Activated CD4-positive, alpha-beta T cell treated with anti-CD3 and anti-CD28 coated beads, Interleukin-2, amount 50 U/mL, for 16 hours (primary cell): ENCODE results near the gene DNAJC11.
"Not testable (repeated sequence)": the region's sequence is repeated elsewhere in the genome, so short reads cannot be mapped to it uniquely, and the experiment has no call there.

Experiments used
- DNase-seq: peaks from one replicate; pipeline ENCODE4 v3.0.0-alpha.2; 2020

The DNAJC11 gene

DNA sequence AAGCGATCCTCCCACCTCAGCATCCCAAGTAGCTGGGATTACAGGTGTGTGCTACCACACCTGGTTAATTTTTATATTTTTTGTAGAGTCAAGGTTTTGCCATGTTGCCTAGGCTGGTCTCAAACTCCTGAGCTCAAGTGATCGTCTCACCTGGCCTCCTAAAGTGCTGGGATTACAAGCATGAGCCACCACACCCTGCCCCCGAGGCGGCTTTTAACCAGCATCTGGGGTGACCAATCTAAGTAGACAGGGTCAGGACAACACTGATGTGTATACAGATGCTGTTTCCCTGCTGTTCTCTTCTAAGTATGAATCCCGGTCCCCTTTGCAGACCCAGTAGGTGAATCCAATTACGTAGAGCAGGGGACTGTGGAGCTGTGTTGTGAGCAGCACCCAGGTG, 53.1 kb downstream of the DNAJC11 start:
- no peak for DNase-seq

DNA sequence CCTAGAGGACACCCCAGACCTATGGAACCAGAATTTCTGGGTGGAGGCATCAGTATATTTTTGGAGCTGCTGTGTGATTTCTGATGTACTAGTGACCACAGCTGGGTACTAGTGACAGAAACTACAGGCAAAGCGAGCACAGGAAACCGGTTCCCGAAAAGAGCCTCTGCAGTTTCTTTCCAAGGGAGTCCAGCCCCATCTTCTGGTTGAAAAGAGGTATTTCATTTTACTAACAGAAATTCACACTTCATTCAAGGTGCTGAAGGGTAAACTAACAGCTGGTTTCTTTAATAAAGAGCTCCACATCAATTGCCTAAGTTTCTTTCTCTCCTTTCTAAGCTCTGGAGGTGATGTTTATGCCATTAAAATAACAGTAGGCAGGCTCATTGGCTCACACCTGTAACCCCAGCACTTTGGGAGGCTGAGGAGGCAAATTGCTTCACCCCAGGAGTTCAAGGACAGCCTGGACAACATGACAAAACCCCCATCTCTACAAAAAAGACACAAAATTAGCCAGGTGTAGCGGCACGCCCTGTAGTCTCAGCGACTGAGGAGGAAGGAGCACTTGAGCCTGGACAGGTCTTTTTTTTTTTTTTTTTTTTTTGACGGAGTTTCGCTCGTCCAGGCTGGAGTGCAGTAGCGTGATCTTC, 55.0 kb downstream of the DNAJC11 start:
- peak; percentile 45 for DNase-seq

DNA sequence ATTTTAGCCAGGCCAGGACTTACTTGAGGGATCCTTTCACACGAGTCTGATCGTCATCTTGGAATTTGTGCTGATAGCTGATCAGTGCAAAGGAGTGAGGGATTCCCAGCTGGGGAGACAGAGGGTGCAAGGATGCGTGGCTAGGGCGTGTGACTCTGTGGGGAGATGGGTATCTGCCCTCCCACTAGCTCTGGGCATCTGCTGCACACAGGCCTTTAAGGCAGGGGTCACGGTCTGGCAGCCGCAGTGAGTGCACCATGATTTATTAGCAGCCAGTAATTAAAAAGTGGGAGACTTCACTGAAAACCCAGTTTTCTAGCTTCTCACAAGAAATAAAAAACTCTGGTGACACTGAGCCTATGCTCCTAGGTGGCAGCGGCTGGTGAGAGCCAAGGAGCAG, 56.6 kb downstream of the DNAJC11 start:
- no peak for DNase-seq

DNA sequence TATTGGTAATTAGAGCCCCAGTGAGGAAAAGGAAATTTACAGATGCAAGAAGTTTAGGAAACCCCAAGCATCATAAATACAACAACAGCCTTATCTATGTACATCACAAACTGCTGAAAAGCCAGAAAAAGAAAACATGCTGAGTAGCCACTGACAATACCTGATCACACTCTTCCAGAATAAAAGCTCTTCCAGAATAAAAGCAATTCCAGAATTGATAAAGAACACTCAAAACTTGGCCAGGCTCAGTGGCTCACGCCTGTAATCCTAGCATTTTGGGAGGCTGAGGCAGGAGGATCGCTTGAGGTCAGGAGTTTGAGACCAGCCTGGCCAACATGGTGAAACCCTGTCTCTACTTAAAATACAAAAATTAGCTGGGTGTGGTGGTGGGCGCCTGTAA, 60.7 kb downstream of the DNAJC11 start:
- DNase-seq, result not testable (repeated sequence)

- DNase-seq, result no peak
These were observed 63.4 kb downstream of the DNAJC11 start for GRCh38 chr1:6638226-6638625.

GRCh38 chr1:6637770-6638169, 63.8 kb downstream of the DNAJC11 start:
- no peak for DNase-seq

- not testable (repeated sequence) for DNase-seq
These were observed 64.8 kb downstream of the DNAJC11 start for GRCh38 chr1:6636778-6637177.

DNA sequence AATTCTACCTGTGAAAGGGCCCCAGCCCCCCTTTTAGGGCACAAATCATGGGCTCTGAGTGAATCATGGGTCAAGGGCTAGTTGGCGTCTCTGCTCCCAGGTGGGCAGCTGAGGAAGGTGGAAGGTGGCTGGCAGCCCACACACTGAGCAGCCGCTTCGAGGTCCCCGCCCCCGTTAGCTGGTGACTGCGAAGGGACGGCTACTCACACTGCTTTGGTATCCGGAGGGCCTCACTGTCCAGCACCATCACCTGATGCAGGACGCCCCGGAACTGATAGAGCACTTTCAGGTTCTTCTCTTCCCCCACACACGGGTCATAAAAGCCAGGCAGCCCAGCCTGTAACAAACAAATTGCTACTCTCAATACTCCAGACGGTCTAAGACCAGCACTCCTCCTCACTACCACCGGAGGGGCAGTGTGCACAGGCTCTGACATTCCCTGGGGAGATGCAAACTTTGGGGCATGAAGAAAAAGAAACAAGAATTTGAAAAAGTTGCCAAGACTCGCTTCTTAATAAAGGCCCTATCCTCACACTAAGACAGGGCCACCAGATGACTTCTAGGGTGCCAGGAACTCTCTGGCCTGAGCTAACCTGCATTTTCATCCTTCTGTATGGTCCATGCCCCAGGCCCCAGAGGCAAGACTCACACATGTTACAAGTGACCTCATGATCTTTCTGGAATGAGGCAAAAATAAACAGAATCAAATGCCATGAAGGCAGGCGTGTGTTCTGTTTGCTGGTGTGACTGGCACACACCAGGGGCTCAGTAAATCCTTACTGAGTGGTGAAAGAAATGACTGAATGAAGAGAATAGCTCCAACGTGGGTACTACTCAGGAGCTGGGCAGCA, 65.5 kb downstream of the DNAJC11 start:
- DNase-seq, result no peak

DNA sequence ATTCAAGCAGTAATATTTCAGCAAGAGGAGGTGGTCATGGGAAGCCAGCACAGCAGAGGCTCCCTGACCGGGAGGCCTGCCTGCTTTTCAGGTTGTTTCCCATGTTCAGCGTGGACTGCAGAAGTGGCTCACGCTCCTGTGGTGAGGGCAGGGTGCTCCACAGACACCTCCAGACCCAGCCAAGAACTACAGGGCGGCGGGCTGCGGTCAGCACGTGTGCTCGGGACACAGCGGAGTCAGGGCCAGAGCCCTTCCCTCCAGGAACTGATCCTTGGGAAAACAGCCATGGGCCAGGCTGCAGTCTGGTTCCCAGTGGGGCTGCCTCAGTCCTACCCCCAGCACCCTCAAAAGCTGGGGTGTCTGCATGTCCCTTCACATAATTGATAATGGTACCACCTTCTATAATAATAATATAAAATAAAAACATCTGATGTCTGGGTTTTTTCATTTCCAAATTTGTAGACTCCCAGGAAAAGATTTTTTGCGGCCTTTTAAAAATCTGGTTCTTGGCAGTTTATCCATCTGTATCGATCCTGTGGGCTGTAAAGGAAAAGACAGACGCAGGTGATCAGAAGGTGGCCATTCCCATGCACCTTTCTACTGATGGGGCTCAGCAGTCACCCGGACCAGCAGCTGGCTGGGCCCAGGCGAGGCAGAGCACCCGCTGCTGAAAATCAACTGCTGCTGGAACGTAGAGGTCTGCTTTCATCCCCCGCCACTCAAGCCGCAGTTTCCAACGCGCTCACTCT, 66.3 kb downstream of the DNAJC11 start:
- no peak for DNase-seq

- peak; percentile 29 for DNase-seq
These were observed 67.1 kb downstream of the DNAJC11 start for GRCh38 chr1:6634371-6635052.

DNA sequence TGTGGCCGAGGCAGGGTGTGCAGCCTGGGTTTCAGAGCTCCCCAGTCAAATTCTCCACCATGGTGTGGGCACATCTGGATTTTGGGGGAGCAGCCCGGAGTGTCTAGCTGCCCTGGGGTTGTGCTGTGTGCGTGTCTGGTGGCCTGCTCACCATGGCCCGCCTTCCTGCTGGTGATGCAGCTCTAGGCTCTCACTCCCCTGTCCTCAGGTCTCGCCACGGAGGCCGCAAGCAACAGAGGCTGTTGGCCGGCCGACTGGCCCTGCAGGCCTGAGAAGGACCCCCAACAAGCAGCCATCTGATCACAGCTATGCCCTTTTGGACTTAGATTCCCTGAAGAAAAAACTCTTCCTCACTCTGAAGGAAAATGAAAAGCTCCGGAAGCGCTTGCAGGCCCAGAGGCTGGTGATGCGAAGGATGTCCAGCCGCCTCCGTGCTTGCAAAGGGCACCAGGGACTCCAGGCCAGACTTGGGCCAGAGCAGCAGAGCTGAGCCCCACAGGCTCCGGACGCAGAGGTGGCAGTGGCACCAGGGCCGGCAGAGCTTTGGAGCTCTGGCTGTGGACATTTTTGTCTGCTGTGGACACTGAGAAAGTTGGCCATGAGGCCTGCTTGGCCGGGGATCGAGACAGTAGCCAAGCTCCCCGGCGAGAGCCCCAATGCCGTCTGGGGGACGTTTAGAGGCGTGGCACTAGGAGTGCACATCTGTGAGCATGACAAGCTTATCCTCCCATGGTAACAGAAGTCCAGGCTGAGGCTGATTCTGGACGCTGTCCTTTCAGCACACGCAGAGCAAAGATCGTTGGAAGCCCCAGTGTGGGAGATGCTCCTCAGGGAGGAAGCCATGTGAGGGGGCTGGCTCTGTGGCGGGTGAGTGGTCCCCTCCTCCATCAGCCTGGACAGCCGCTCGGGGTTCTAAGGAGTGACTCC, 68.8 kb downstream of the DNAJC11 start:
- no peak for DNase-seq

DNA sequence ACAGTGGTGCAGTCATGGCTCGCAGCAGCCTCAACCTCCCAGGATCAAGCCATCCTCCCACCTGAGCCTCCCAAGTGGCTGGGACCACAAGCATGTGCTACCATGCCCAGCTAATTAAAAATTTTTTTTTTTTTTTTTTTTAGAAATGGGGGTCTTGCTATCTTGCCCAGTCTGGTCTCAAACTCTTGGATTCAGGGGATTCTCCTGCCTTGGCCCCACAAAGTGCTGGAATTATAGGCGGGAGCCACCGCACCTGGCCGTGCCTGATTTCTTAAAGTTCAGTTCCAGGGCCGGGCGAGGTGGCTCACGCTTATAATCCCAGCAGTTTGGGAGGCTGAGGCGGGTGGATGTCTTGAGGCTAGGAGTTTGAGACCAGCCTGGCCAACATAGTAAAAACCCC, 70.6 kb downstream of the DNAJC11 start:
- DNase-seq, result no peak

GRCh38 chr1:6630027-6630426, 71.6 kb downstream of the DNAJC11 start:
- no peak for DNase-seq

DNA sequence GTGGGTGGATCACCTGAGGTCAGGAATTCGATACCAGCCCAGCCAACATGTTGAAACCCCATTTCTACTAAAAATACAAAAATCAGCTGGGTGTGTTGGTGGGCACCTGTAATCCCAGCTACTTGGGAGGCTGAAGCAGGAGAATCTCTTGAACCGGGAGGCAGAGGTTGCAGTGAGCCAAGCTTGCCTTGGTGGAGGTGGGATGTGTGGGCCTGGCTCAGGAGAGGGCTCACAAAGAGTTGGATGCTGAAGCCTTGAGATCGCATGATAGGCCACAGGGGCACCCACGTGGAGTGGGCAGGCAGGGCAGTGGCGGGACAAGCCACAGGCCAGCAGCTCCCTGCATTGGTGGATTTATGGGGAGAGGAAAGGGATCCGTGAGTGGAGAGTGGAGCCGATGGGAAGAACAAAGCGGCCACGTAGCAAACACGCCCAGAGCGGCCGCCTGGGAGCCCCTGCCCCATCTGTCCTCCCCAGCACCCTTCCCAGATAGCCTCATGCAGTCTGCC, 72.6 kb downstream of the DNAJC11 start:
- no peak for DNase-seq

- no peak for DNase-seq
These were observed 73.6 kb downstream of the DNAJC11 start for GRCh38 chr1:6627841-6628545.

- no peak for DNase-seq
These were observed 74.6 kb downstream of the DNAJC11 start for GRCh38 chr1:6627031-6627430.

DNA sequence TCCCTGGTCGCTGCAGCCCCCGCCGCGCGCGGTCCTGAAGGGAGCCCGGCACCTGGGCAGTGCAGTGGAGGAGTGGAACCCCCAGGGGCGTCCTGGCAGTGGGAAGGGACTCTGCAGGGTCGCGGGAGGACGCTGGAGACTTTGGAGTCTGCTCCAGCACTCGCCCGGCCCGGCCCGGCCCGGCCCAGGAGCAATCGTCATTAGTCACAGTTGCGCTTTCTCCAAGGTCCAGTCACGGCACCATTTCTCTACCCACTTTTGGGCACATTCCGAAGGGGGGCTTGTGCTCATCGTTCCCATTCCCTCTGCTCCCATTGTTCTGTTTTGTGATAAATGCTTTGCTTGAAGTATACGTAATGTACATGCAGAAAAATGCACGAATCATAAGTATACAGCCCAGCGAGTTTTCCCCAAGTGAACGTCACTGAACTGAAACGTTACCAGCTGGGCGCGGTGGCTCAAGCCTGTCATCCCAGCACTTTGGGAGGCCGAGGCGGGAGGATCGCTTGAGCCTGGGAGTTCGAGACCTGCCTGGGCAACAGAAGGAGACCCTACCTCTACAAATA, 75.9 kb downstream of the DNAJC11 start:
- peak; percentile 25 for DNase-seq

- DNase-seq, result peak; percentile 89
These were observed 76.7 kb downstream of the DNAJC11 start, which contains the start of gene THAP3 for GRCh38 chr1:6624710-6625583. THAP3 (plus strand) TSS chr1:6624868; CDS start chr1:6625219, 351 bp downstream.

GRCh38 chr1:6623269-6623965, 78.2 kb downstream of the DNAJC11 start:
- DNase-seq, result no peak
